Stomach (tissue), 9 donors: ENCODE measurements around the gene SSC5D. TPM values are rescaled to one million over a fixed set of nuclear protein-coding genes. Genes with fewer than 3 reads are reported as not detected.

Source experiments
- DNase-seq, 2 donors: peaks; one replicate each; pipeline versions ENCODE4 v3.0.0 to v3.0.0-alpha.2; 2013 to 2019
- H3K27ac ChIP-seq, 5 donors: fragments of 200-600 bp in 4 of 5; sonication (generic) in 4 of 5; one replicate each; pipeline ENCODE4 v1.5.1; 2013 to 2019; ENCODE audit warnings: mild to moderate bottlenecking in 1 of 5, moderate library complexity in 1 of 5
- H3K27me3 ChIP-seq, 3 donors: fragments of 200-600 bp; sonication (generic); one replicate each; pipeline ENCODE4 v1.5.1; 2017 to 2019; ENCODE audit warnings: mixed run types in 1 of 3
- H3K36me3 ChIP-seq, 4 donors: fragments of 200-600 bp; sonication (generic); 1 replicate in 3 of 4; 2 replicates in 1 of 4; pipeline ENCODE4 v1.5.1; 2016 to 2019
- H3K4me1 ChIP-seq, 4 donors: fragments of 200-600 bp; sonication (generic); one replicate each; pipeline ENCODE4 v1.5.1; 2016 to 2019
- H3K4me3 ChIP-seq, 4 donors: fragments of 200-600 bp; sonication (generic) in 3 of 4; one replicate each; pipeline ENCODE4 v1.5.1; 2016 to 2019; ENCODE audit warnings: mild to moderate bottlenecking in 1 of 4
- H3K9me3 ChIP-seq, 4 donors: fragments of 200-600 bp; sonication (generic); one replicate each; pipeline ENCODE4 v1.5.1; 2016 to 2019
- EP300 ChIP-seq: sonication (generic); formaldehyde crosslinking; IDR thresholded peaks from one replicate; pipeline ENCODE4 v1.6.1; 2017; ENCODE audit warnings: antibody characterized with exemption
- POLR2A ChIP-seq, 4 donors: fragments of 450-650 bp; IDR thresholded peaks; one replicate each; pipeline ENCODE4 v1.6.1; 2016; ENCODE audit warnings: antibody characterized with exemption in 4 of 4, control low read depth in 2 of 4, mild to moderate bottlenecking in 1 of 4, moderate library complexity in 1 of 4
- POLR2AphosphoS5 ChIP-seq, 3 donors: sonication (generic); formaldehyde crosslinking; IDR thresholded peaks; one replicate each; pipeline ENCODE4 v1.6.1; 2016; ENCODE audit warnings: antibody characterized with exemption in 3 of 3
- WGBS, 5 donors: extraction: QIAGEN DNeasy Blood & Tissue Kit in 3 of 5; methylation state at CpG; one replicate each; pipeline versions ENCODE4 v1.1.5 to v1.1.7; 2013 to 2018; 5-methylcytosine and 5-hydroxymethylcytosine counted together
- intact Hi-C: fragments of 100-400 bp; cut with DNase I; formaldehyde crosslinking; loops from one replicate; pipeline ENCODE4 v1.15.1; 2023; ENCODE audit warnings: low total_unique reads
- polyA plus RNA-seq, 3 donors: library from polyadenylated mRNA; stranded (reverse); fragments of 200-250 nt; gene quantifications; one replicate each; pipeline ENCODE4 v1.2.3, GENCODE V29; 2013
- total RNA-seq, 5 donors: library from RNA; depleted of rRNA; stranded (reverse); fragments of >200 nt; gene quantifications; one replicate each; pipeline versions ENCODE4 v1.1.0 to v1.2.3, GENCODE V29; 2014 to 2016
- TF ChIP-seq, protein P1 (sequence below), 7 experiments: fragments of 450-650 bp in 4 of 7; fragments of 200-600 bp in 3 of 7; sonication (generic) in 3 of 7; IDR thresholded peaks; one replicate each; pipeline ENCODE4 v1.5.1; 2016 to 2019; ENCODE audit warnings: antibody characterized with exemption in 7 of 7, control low read depth in 2 of 7, mild to moderate bottlenecking in 1 of 7
- donor health status: healthy with polysubstance abuse.
- donor health status: Bipolar disorder and iron deficiency.
- donor health status: healthy.

SSC5D gene
- total and polyA plus RNA-seq, 8 donors: 0.46 to 15.1 (median 2.2) TPM; not detected in 1

GRCh38 chr19:55483706-55484592 is 4.3 kb upstream of the SSC5D start:
- H3K4me1 ChIP-seq: peaks cover 36 to 60% (median 48%) of the 10 kb centered on the region in 4 donors
- TF ChIP-seq, protein P1, sequence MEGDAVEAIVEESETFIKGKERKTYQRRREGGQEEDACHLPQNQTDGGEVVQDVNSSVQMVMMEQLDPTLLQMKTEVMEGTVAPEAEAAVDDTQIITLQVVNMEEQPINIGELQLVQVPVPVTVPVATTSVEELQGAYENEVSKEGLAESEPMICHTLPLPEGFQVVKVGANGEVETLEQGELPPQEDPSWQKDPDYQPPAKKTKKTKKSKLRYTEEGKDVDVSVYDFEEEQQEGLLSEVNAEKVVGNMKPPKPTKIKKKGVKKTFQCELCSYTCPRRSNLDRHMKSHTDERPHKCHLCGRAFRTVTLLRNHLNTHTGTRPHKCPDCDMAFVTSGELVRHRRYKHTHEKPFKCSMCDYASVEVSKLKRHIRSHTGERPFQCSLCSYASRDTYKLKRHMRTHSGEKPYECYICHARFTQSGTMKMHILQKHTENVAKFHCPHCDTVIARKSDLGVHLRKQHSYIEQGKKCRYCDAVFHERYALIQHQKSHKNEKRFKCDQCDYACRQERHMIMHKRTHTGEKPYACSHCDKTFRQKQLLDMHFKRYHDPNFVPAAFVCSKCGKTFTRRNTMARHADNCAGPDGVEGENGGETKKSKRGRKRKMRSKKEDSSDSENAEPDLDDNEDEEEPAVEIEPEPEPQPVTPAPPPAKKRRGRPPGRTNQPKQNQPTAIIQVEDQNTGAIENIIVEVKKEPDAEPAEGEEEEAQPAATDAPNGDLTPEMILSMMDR (IDR thresholded peaks at IDR 0.05): no peak
- TF ChIP-seq POLR2AphosphoS5 (IDR thresholded peaks at IDR 0.05) (no peak), POLR2A (IDR thresholded peaks at IDR 0.05) (no peak), EP300 (no peak)
- H3K27ac ChIP-seq: peak overlapping the region in 4 of 5 donors; percentile 85 to 96 (median 88)
- H3K36me3 ChIP-seq: peaks cover 12 to 39% (median 32%) of the 10 kb centered on the region in 4 donors
- H3K4me3 ChIP-seq: peak overlapping the region; percentile 55 to 66 (median 60)
- WGBS, 5 donors: 76 to 81% (median 80%) methylated on average over 33 to 46 of the region's 46 CpGs
- no peak for DNase-seq
- H3K9me3 ChIP-seq: no peaks in the 10 kb centered on the region
- H3K27me3 ChIP-seq: peaks cover 0 to 26% (median 4%) of the 10 kb centered on the region in 3 donors
- intact Hi-C loops: no loop called here

- Histone ChIP-seq H3K4me3 (peak within 1 kb of the TSS; percentile 55 to 66 (median 60)), H3K36me3 (peaks cover 12 to 39% (median 32%) of the 10 kb centered on the region in 4 donors), H3K9me3 (no peaks in the 10 kb centered on the region), H3K4me1 (peaks cover 36 to 65% (median 51%) of the 10 kb centered on the region in 4 donors), H3K27me3 (peaks cover 0 to 34% (median 10%) of the 10 kb centered on the region in 3 donors), H3K27ac (peak within 1 kb of the TSS; percentile 79 to 96 (median 85))
- peak in 1 of 3 donors; percentile 33 for TF ChIP-seq POLR2AphosphoS5 (IDR thresholded peaks at IDR 0.05)
- TF ChIP-seq, protein P1 (IDR thresholded peaks at IDR 0.05): no peak
- intact Hi-C loops: no loop called here
- peak; percentile 45 to 93 for DNase-seq
- WGBS, 5 donors: 2 to 3% (median 2%) methylated on average over 13 to 78 of the region's 78 CpGs
Observed at GRCh38 chr19:55484593-55485438, 3.4 kb upstream of the SSC5D start, which contains the start of gene NAT14. Gene NAT14, plus strand, starts transcription at chr19:55485188. Its CDS starts 521 bp downstream, at chr19:55485709.

DNA sequence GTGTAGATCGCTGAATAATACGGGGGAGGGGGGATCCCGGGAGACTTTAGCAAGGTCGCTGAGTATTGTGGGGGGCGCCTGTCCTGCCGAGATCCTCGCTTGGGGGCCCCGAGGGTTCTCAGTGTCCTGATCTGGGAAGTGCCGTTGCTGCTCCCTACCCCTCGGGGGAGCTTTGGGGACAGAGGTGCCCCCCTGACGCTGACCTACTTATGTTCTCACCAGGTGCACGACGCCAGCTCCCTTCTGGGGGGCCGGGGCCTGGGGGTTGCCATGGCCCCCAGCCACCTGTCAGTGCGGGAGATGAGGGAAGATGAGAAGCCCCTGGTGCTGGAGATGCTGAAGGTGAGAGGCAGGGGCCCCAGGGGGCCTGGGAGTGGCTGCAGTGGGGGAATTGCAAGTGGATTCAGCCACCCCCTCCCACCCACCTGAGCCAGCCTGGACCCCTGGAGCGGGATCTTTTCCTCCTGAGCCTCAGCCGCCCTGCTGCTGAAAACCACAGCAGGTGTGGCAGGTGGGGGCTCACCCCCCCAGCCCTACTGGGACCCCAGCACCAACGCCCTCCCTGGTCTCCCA is 2.7 kb upstream of the SSC5D start:
- Histone ChIP-seq H3K4me3 (peak overlapping the region; percentile 55 to 66 (median 60)), H3K9me3 (no peaks in the 10 kb centered on the region), H3K36me3 (peaks cover 12 to 37% (median 31%) of the 10 kb centered on the region in 4 donors), H3K4me1 (peaks cover 36 to 67% (median 54%) of the 10 kb centered on the region in 4 donors), H3K27ac (peak overlapping the region; percentile 79 to 96 (median 85)), H3K27me3 (peaks cover 0 to 41% (median 10%) of the 10 kb centered on the region in 3 donors)
- intact Hi-C loops: no loop called here
- no peak for TF ChIP-seq EP300
- TF ChIP-seq POLR2AphosphoS5 (IDR thresholded peaks at IDR 0.05): no peak
- no peak for TF ChIP-seq POLR2A (IDR thresholded peaks at IDR 0.05)
- TF ChIP-seq, protein P1 (IDR thresholded peaks at IDR 0.05): no peak
- WGBS, 5 donors: 20 to 38% (median 24%) methylated on average over 3 to 18 of the region's 18 CpGs
- DNase-seq: no peak
